ENCODE data around the gene WRNIP1. TPM values are rescaled to one million over a fixed set of nuclear protein-coding genes. Genes with fewer than 3 reads are reported as not detected.
A peak's percentile ranks its signal among the peaks of the same experiment; 100 is the strongest.

Gene WRNIP1
- total and polyA plus RNA-seq, 9 of the 15 experiments (the other 6 are each of a cell fraction or from before 2014, with no cell fraction given), result 13.2 to 63.6 (median 48.6) TPM

DNA sequence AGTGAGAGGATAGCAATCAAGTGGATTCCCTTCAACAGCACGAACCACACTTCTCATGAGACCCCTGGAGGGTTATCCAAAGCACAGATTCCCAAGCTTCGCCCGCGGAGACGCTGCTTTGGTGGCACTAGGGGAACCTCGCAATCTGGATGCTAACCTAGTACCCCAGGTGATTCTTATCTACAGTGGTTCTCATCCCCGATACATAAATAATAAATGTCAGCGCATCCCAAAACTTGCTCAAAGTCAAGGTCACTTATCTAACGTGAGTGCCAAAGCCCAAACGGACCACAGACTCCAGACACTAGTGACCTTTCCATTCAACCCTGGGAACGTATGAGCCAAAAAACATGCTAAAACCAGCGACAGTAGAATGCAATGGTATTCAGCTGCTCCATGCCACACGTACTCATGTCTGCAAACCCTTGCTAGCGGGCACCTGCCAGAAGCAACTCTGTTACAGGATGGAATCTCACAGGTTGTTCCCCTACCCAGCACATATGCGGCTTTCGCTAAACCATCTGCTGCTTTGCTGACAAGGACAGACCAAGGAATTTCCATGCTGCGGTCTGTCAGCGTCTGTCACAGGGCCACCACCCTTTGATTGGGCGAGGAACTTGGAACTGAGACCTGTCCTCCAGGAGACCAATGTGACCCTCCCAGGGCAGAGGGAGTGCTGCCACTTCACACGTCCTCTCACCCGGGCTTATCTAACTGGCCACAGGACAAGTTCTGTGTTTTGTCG, 31.3 kb upstream of the WRNIP1 start (continued):
- TF ChIP-seq, protein P1, sequence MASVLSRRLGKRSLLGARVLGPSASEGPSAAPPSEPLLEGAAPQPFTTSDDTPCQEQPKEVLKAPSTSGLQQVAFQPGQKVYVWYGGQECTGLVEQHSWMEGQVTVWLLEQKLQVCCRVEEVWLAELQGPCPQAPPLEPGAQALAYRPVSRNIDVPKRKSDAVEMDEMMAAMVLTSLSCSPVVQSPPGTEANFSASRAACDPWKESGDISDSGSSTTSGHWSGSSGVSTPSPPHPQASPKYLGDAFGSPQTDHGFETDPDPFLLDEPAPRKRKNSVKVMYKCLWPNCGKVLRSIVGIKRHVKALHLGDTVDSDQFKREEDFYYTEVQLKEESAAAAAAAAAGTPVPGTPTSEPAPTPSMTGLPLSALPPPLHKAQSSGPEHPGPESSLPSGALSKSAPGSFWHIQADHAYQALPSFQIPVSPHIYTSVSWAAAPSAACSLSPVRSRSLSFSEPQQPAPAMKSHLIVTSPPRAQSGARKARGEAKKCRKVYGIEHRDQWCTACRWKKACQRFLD (CRISPR knock-in tag; IDR thresholded peaks at IDR 0.05), result peak; percentile 71
- 0 out of 2 replicates have a peak, but pooled peaks have one; percentile 54 for TF ChIP-seq MEF2D (tag; conservative IDR thresholded peaks at IDR 0.05; ENCODE audit: low read depth)
- no peak for TF ChIP-seq ZNF699 (CRISPR knock-in tag; IDR thresholded peaks at IDR 0.05; ENCODE audit: insufficient replicate concordance)
- no peak for TF ChIP-seq RBM39 (optimal IDR thresholded peaks at IDR 0.05; ENCODE audit: low read depth, low read length)
- no peak for TF ChIP-seq BMI1 (IDR thresholded peaks at IDR 0.05; ENCODE audit: low read length)
- TF ChIP-seq, protein P2, sequence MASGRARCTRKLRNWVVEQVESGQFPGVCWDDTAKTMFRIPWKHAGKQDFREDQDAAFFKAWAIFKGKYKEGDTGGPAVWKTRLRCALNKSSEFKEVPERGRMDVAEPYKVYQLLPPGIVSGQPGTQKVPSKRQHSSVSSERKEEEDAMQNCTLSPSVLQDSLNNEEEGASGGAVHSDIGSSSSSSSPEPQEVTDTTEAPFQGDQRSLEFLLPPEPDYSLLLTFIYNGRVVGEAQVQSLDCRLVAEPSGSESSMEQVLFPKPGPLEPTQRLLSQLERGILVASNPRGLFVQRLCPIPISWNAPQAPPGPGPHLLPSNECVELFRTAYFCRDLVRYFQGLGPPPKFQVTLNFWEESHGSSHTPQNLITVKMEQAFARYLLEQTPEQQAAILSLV (tag; IDR thresholded peaks at IDR 0.05), result 0 out of 2 replicates have a peak, but pooled peaks have one; percentile 16
- TF ChIP-seq RBM15 (IDR thresholded peaks at IDR 0.05; ENCODE audit: insufficient read depth, low read length), result no peak
- TF ChIP-seq, protein P3, sequence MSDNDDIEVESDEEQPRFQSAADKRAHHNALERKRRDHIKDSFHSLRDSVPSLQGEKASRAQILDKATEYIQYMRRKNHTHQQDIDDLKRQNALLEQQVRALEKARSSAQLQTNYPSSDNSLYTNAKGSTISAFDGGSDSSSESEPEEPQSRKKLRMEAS (CRISPR knock-in tag; IDR thresholded peaks at IDR 0.05), result peak; percentile 9; the same call in 1 of the 2 replicates
- TF ChIP-seq MBD2 (IDR thresholded peaks at IDR 0.05; ENCODE audit: borderline replicate concordance, low read depth), result no peak
- TF ChIP-seq YBX1 (IDR thresholded peaks at IDR 0.05), result no peak
- no peak for TF ChIP-seq ZBTB17 (CRISPR knock-in tag; IDR thresholded peaks at IDR 0.05)
- peak; percentile 26 for TF ChIP-seq MEIS2 (IDR thresholded peaks at IDR 0.05; ENCODE audit: partially characterized antibody)
- TF ChIP-seq, protein P4, sequence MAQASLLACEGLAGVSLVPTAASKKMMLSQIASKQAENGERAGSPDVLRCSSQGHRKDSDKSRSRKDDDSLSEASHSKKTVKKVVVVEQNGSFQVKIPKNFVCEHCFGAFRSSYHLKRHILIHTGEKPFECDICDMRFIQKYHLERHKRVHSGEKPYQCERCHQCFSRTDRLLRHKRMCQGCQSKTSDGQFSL (CRISPR knock-in tag; IDR thresholded peaks at IDR 0.05), result no peak
- TF ChIP-seq, protein P4 (tag; IDR thresholded peaks at IDR 0.05), result 0 out of 4 replicates have a peak, but pooled peaks of 1 of the 2 experiments have one; percentile 70
- peak; percentile 46; the same call in 1 of the 2 replicates for TF ChIP-seq NFRKB (IDR thresholded peaks at IDR 0.05; ENCODE audit: low read depth)
- no peak for TF ChIP-seq NR2C1 (IDR thresholded peaks at IDR 0.05)
- TF ChIP-seq NR2C1 (tag; IDR thresholded peaks at IDR 0.05), result peak; percentile 36
